ENCODE data around the gene ADAP1.

ADAP1 gene

DNA sequence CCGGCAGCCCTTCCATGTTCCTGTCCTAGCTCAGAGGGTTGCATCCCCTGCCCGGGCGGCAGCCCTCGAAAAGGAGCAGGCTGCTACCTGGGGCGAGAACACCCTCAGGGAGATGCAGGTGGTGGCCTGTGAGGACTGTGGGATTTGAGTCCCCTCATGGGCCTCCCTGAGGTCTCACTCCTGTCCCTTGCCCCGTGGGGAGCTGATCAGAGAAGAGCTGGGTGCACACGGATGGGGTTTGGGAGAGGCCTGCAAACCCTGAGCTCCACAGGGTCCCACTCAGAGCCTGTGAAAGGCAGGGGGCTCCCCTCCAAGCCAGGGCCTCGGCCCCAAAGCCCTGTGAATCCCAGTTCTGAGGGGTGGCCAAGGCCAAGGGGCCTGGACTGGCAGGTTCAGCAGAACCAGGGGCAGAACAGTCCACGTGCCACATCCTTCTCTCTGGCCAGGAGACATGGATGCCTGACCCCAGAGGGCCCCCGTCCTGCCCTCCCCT, 28.1 kb upstream of the ADAP1 start:
- Histone ChIP-seq H3K27ac (replicated peaks) (no peak overlapping the region), H3K4me3 (replicated peaks; ENCODE audit: insufficient read depth, low read length) (no peak overlapping the region), H3K27me3 (ENCODE audit: insufficient read depth, poor library complexity, severe bottlenecking) (peaks cover 2% of the 10 kb centered on the region)
- DNase-seq (ENCODE audit: low read depth in 1 of 2, low spot score in 1 of 2) = no peak
- TF ChIP-seq SPI1 (IDR thresholded peaks at IDR 0.05; ENCODE audit: borderline replicate concordance, low read depth) = no peak
- TF ChIP-seq, protein P1, sequence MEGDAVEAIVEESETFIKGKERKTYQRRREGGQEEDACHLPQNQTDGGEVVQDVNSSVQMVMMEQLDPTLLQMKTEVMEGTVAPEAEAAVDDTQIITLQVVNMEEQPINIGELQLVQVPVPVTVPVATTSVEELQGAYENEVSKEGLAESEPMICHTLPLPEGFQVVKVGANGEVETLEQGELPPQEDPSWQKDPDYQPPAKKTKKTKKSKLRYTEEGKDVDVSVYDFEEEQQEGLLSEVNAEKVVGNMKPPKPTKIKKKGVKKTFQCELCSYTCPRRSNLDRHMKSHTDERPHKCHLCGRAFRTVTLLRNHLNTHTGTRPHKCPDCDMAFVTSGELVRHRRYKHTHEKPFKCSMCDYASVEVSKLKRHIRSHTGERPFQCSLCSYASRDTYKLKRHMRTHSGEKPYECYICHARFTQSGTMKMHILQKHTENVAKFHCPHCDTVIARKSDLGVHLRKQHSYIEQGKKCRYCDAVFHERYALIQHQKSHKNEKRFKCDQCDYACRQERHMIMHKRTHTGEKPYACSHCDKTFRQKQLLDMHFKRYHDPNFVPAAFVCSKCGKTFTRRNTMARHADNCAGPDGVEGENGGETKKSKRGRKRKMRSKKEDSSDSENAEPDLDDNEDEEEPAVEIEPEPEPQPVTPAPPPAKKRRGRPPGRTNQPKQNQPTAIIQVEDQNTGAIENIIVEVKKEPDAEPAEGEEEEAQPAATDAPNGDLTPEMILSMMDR (IDR thresholded peaks at IDR 0.05; ENCODE audit: insufficient read depth, low read length) = no peak
- TF ChIP-seq, protein P2, sequence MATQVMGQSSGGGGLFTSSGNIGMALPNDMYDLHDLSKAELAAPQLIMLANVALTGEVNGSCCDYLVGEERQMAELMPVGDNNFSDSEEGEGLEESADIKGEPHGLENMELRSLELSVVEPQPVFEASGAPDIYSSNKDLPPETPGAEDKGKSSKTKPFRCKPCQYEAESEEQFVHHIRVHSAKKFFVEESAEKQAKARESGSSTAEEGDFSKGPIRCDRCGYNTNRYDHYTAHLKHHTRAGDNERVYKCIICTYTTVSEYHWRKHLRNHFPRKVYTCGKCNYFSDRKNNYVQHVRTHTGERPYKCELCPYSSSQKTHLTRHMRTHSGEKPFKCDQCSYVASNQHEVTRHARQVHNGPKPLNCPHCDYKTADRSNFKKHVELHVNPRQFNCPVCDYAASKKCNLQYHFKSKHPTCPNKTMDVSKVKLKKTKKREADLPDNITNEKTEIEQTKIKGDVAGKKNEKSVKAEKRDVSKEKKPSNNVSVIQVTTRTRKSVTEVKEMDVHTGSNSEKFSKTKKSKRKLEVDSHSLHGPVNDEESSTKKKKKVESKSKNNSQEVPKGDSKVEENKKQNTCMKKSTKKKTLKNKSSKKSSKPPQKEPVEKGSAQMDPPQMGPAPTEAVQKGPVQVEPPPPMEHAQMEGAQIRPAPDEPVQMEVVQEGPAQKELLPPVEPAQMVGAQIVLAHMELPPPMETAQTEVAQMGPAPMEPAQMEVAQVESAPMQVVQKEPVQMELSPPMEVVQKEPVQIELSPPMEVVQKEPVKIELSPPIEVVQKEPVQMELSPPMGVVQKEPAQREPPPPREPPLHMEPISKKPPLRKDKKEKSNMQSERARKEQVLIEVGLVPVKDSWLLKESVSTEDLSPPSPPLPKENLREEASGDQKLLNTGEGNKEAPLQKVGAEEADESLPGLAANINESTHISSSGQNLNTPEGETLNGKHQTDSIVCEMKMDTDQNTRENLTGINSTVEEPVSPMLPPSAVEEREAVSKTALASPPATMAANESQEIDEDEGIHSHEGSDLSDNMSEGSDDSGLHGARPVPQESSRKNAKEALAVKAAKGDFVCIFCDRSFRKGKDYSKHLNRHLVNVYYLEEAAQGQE (IDR thresholded peaks at IDR 0.05; ENCODE audit: insufficient replicate concordance, low read depth) = no peak
- TF ChIP-seq POLR2AphosphoS5 (IDR thresholded peaks at IDR 0.05; ENCODE audit: low read depth) = no peak
- no peak for TF ChIP-seq GABPA (IDR thresholded peaks at IDR 0.05; ENCODE audit: low read depth)

GRCh38 chr7:981793-982510, 27.5 kb upstream of the ADAP1 start:
- H3K27me3 ChIP-seq (ENCODE audit: insufficient read depth, poor library complexity, severe bottlenecking) = peaks cover 2% of the 10 kb centered on the region
- DNase-seq (ENCODE audit: low read depth in 1 of 2, low spot score in 1 of 2) = no peak
- no peak overlapping the region for H3K4me3 ChIP-seq (replicated peaks; ENCODE audit: insufficient read depth, low read length)
- TF ChIP-seq GABPA (IDR thresholded peaks at IDR 0.05; ENCODE audit: low read depth) = no peak
- TF ChIP-seq, protein P2 (IDR thresholded peaks at IDR 0.05; ENCODE audit: insufficient replicate concordance, low read depth) = no peak
- TF ChIP-seq, protein P1 (IDR thresholded peaks at IDR 0.05; ENCODE audit: insufficient read depth, low read length) = no peak
- no peak overlapping the region for H3K27ac ChIP-seq (replicated peaks)

DNA sequence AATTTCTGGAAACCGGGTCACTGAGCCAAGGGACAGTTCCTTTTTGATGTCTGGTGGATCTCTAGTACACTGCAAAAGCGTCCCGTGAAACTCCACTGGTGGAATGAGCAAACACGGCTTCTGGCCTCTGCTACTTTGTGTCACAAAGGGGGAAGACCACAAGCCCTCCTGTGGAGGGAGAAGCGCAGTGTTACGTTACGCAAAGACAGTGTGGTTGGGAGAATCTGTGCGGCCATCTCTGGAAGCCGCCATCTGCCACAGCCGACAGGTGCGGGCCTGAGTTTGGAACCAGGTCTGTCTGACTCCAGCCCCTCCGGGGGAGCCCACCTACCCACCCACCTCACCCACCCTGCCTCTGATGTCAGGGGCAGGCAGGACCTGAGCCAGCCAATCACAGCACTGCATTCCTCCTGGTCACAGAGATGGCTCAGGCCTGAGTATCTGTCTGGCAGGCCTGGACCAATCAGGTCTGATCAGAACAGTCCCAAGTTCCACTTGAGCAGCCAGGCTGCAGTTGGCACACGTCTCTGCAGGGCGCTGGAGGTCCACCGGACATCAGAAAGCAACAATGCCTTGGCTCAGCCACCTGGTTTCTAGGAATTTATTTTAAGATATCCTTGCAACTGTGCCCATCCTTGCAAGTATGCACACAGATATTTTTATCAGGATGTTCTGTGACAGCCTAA, 25.5 kb upstream of the ADAP1 start:
- DNase-seq (ENCODE audit: low read depth in 1 of 2, low spot score in 1 of 2) = no peak
- no peak overlapping the region for H3K4me3 ChIP-seq (replicated peaks; ENCODE audit: insufficient read depth, low read length)
- TF ChIP-seq, protein P1 (IDR thresholded peaks at IDR 0.05; ENCODE audit: insufficient read depth, low read length) = no peak
- TF ChIP-seq GABPA (IDR thresholded peaks at IDR 0.05; ENCODE audit: low read depth) (no peak), SPI1 (IDR thresholded peaks at IDR 0.05; ENCODE audit: borderline replicate concordance, low read depth) (no peak), POLR2AphosphoS5 (IDR thresholded peaks at IDR 0.05; ENCODE audit: low read depth) (no peak)
- TF ChIP-seq, protein P2 (IDR thresholded peaks at IDR 0.05; ENCODE audit: insufficient replicate concordance, low read depth) = no peak
- no peak overlapping the region for H3K27ac ChIP-seq (replicated peaks)
- H3K27me3 ChIP-seq (ENCODE audit: insufficient read depth, poor library complexity, severe bottlenecking) = no peaks in the 10 kb centered on the region
